AG04449 (cell line): ENCODE results near the gene GAB1.

Experiments used
- CTCF ChIA-PET: fragments of 350-600 bp; formaldehyde crosslinking; extraction: SDS; loops from one replicate; lab custom pipeline; 2021; ENCODE audit warnings: antibody characterized with exemption; lab: Yijun Ruan, JAX
- POLR2A ChIA-PET: fragments of 400-600, 350-600 bp; formaldehyde crosslinking; extraction: SDS; loops from one replicate; lab custom pipeline; 2020; ENCODE audit warnings: antibody characterized with exemption, inconsistent platforms; lab: Yijun Ruan, JAX
- DNase-seq: peaks from one replicate; pipeline ENCODE4 v3.0.0-alpha.2; 2010; ENCODE audit warnings: low read depth, low spot score
- H3K4me3 ChIP-seq: 2 replicates; pipeline ENCODE4 v1.5.1; 2011; ENCODE audit warnings: low read depth, mild to moderate bottlenecking, control low read depth, low read length
- CTCF ChIP-seq: IDR thresholded peaks from one replicate; pipeline ENCODE4 v1.5.1; 2011; ENCODE audit warnings: mild to moderate bottlenecking, moderate library complexity, low read length, control low read depth, inconsistent platforms; ENCODE audit not compliant: insufficient read depth; ENCODE audit errors: missing control alignments

Gene GAB1

GRCh38 chr4:143364063-143364462 is 27.4 kb downstream of the GAB1 start:
- ChIA-PET POLR2A (no interaction called here), CTCF (no interaction called here)
- no peak for DNase-seq
- no peak overlapping the region for H3K4me3 ChIP-seq
- no peak for TF ChIP-seq CTCF

GRCh38 chr4:143367863-143368262 is 31.2 kb downstream of the GAB1 start:
- CTCF ChIA-PET, result interaction anchor here (1.2 kb wide), 1 partner anchor 9 kb away, joined by 4 read pairs; no protein-coding TSS in a partner anchor
- H3K4me3 ChIP-seq, result no peak overlapping the region

GRCh38 chr4:143369552-143369951 is 32.9 kb downstream of the GAB1 start:
- DNase-seq, result no peak
- POLR2A ChIA-PET, result no interaction called here
- no peak overlapping the region for H3K4me3 ChIP-seq
- no peak for TF ChIP-seq CTCF
- CTCF ChIA-PET, result no interaction called here

More at GRCh38 chr4:143367863-143368262, 31.2 kb downstream of the GAB1 start:
- DNase-seq, result no peak
- no peak for TF ChIP-seq CTCF
- POLR2A ChIA-PET, result no interaction called here

- ChIA-PET CTCF (interaction anchor here (1.4 kb wide), 1 partner anchor 26 kb away, joined by 5 read pairs; no protein-coding TSS in a partner anchor), POLR2A (no interaction called here)
- H3K4me3 ChIP-seq, result no peak overlapping the region
- DNase-seq, result no peak
- no peak for TF ChIP-seq CTCF
Measured at GRCh38 chr4:143372093-143372915, 35.6 kb downstream of the GAB1 start.

GRCh38 chr4:143374255-143374654 is 37.6 kb downstream of the GAB1 start:
- ChIA-PET CTCF (interaction anchor here (1.3 kb wide), 1 partner anchor 11 kb away, joined by 3 read pairs; no protein-coding TSS in a partner anchor), POLR2A (no interaction called here)
- no peak for TF ChIP-seq CTCF
- H3K4me3 ChIP-seq, result no peak overlapping the region
- DNase-seq, result no peak

GRCh38 chr4:143374771-143375170 is 38.1 kb downstream of the GAB1 start:
- ChIA-PET CTCF (interaction anchor here (0.7 to 1.4 kb wide), 4 partner anchors 9 to 173 kb away, joined by 3 to 4 read pairs (median 3); no protein-coding TSS in a partner anchor), POLR2A (no interaction called here)
- H3K4me3 ChIP-seq, result no peak overlapping the region
- no peak for TF ChIP-seq CTCF
- DNase-seq, result no peak
